ENCODE measurements around the gene POLR3B.

The POLR3B gene

DNA sequence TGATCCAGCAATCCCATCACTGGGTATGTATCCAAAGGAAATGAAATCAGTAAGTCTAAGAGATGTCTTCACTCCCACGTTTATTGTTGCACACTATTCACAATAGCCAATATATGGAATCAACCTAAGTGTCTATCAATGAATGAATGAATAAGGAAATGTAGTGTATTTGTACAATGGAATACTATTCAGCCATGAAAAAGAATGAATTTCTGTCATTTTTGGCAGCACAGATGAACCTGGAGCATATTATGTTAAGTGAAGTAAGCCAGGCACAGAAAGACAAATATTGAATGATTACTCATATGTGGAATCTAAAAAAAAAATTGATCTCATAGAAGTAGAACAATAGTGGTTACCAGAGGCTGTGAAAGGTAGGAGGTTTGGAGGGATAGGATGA lies 194.7 kb downstream of the POLR3B start:
- DNase-seq (ENCODE audit: low read depth in 3 of 3) = no peak

All from stimulated activated CD4-positive, alpha-beta T cell treated with anti-CD3 and anti-CD28 coated beads, TNF-alpha, amount 100 ng/mL, for 4 hours (primary cell).